Transverse colon (tissue), 4 donors: ENCODE results near the gene TEC. TPM values are rescaled to one million over a fixed set of nuclear protein-coding genes. Genes with fewer than 3 reads are reported as not detected.
"Not testable (repeated sequence)": the region's sequence is repeated elsewhere in the genome, so short reads cannot be mapped to it uniquely, and the experiment has no call there.

ENCODE experiments used
- DNase-seq: peaks from one replicate; pipeline ENCODE4 v3.0.0-alpha.2; 2019
- H3K27ac ChIP-seq, 4 donors: fragments of 200-600 bp; sonication (generic); 2 replicates each; pipeline ENCODE4 v1.5.1; 2016 to 2018; ENCODE audit warnings: inconsistent platforms in 4 of 4
- H3K27me3 ChIP-seq: fragments of 200-600 bp; sonication (generic); 2 replicates; pipeline ENCODE4 v1.5.1; 2017; ENCODE audit warnings: inconsistent platforms
- H3K36me3 ChIP-seq, 4 donors: fragments of 200-600 bp; sonication (generic); 2 replicates each; pipeline ENCODE4 v1.5.1; 2017 to 2019; ENCODE audit warnings: inconsistent platforms in 4 of 4
- H3K4me1 ChIP-seq, 4 donors: fragments of 200-600 bp; sonication (generic); 2 replicates each; pipeline ENCODE4 v1.5.1; 2017 to 2020; ENCODE audit warnings: inconsistent platforms in 4 of 4
- H3K4me3 ChIP-seq, 4 donors: fragments of 200-600 bp; sonication (generic); 1 replicate in 1 of 4; 2 replicates in 3 of 4; pipeline versions ENCODE4 v1.5.1 to v1.6.1; 2017 to 2019; ENCODE audit warnings: inconsistent platforms in 4 of 4
- H3K9me3 ChIP-seq, 2 donors: fragments of 200-600 bp; sonication (generic); 2 replicates each; pipeline ENCODE4 v1.5.1; 2017 to 2019; ENCODE audit warnings: inconsistent platforms in 2 of 2
- EP300 ChIP-seq: sonication (generic); formaldehyde crosslinking; IDR thresholded peaks from one replicate; pipeline ENCODE4 v1.6.1; 2017; ENCODE audit warnings: antibody characterized with exemption, low read depth
- POLR2A ChIP-seq: fragments of 450-650 bp; IDR thresholded peaks from one replicate; pipeline ENCODE4 v1.6.1; 2016; ENCODE audit warnings: antibody characterized with exemption, mild to moderate bottlenecking, moderate library complexity
- POLR2AphosphoS5 ChIP-seq, 3 donors: sonication (generic); formaldehyde crosslinking; IDR thresholded peaks; one replicate each; pipeline ENCODE4 v1.6.1; 2016; ENCODE audit warnings: antibody characterized with exemption in 3 of 3
- WGBS, 2 donors: methylation state at CpG; one replicate each; pipeline ENCODE4 v1.1.5; 2018; ENCODE audit warnings: low coverage in 1 of 2; 5-methylcytosine and 5-hydroxymethylcytosine counted together
- in situ Hi-C, 4 donors: fragments of 200-750 bp; cut with MboI; loops; one replicate each; pipeline versions ENCODE4 v1.15.0 to v1.15.1; 2017; ENCODE audit warnings: low sequenced_read_pairs in 3 of 4, low pct_ligation_motif_present in 1 of 4, low pct_unique_long_range_greater_than_20kb in 1 of 4
- intact Hi-C: fragments of 100-400 bp; cut with DNase I; formaldehyde crosslinking; loops from one replicate; pipeline ENCODE4 v1.15.1; 2023; ENCODE audit warnings: low total_unique reads
- total RNA-seq, 4 donors: library from RNA; depleted of rRNA; stranded (reverse); fragments of >200 nt; gene quantifications; one replicate each; pipeline ENCODE4 v1.1.0, GENCODE V29; 2016
- TF ChIP-seq, protein P1 (sequence below), 5 experiments: fragments of 200-600 bp in 3 of 5; fragments of 450-650 bp in 2 of 5; sonication (generic) in 3 of 5; IDR thresholded peaks; 1 replicate in 2 of 5; 2 replicates in 3 of 5; pipeline ENCODE4 v1.5.1; 2016 to 2017; ENCODE audit warnings: antibody characterized with exemption in 5 of 5, inconsistent platforms in 3 of 5, mild to moderate bottlenecking in 2 of 5, moderate library complexity in 1 of 5

TEC gene
- total RNA-seq, 4 donors from 2014 or later, result 1.2 to 5.1 (median 3.3) TPM

DNA sequence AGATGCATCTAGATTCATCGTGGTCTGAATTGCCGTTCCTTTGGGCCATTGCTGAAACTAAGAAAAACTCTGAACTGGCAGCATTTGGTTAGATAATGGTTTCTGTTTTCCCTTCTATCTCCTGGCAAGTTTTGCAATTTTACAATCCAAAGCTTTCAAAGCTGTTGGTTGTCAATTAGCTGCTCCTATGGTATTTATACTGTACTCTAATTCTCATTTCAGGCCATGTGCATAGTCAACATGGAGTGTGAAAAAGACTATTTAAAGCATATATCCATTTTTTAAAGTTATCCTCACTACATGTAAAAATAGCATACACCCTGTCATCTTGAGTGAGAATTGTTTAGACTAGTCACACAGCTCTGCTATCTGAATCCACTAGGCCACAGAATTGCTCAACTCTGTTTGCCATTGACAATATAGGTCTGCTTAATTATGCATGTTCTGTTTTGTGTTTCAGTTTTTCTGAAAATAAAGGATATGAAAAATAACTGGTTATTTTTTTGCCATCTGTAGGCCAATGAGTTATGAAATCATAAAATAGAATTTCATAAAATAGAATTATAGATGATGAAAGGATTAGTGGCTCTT, 27.7 kb upstream of the TEC start:
- 90 to 100% methylated on average over 2 of the region's 2 CpGs for WGBS, 2 donors
- no peak for TF ChIP-seq POLR2A
- TF ChIP-seq, protein P1, sequence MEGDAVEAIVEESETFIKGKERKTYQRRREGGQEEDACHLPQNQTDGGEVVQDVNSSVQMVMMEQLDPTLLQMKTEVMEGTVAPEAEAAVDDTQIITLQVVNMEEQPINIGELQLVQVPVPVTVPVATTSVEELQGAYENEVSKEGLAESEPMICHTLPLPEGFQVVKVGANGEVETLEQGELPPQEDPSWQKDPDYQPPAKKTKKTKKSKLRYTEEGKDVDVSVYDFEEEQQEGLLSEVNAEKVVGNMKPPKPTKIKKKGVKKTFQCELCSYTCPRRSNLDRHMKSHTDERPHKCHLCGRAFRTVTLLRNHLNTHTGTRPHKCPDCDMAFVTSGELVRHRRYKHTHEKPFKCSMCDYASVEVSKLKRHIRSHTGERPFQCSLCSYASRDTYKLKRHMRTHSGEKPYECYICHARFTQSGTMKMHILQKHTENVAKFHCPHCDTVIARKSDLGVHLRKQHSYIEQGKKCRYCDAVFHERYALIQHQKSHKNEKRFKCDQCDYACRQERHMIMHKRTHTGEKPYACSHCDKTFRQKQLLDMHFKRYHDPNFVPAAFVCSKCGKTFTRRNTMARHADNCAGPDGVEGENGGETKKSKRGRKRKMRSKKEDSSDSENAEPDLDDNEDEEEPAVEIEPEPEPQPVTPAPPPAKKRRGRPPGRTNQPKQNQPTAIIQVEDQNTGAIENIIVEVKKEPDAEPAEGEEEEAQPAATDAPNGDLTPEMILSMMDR (IDR thresholded peaks at IDR 0.05), result no peak
- no peak for TF ChIP-seq POLR2AphosphoS5 (IDR thresholded peaks at IDR 0.05)
- no peak for TF ChIP-seq EP300
- no peak for DNase-seq
- Histone ChIP-seq H3K9me3 (no peaks in the 10 kb centered on the region), H3K27ac (no peak overlapping the region), H3K4me1 (no peaks in the 10 kb centered on the region), H3K36me3 (no peaks in the 10 kb centered on the region), H3K4me3 (no peak overlapping the region), H3K27me3 (no peaks in the 10 kb centered on the region)
- in situ Hi-C loops, result loop anchor here in 1 of 4 donors (10.0 kb wide), 1 partner anchor 163 kb away; the partner anchor contains the start of gene TXK
- intact Hi-C loops, result no loop called here

DNA sequence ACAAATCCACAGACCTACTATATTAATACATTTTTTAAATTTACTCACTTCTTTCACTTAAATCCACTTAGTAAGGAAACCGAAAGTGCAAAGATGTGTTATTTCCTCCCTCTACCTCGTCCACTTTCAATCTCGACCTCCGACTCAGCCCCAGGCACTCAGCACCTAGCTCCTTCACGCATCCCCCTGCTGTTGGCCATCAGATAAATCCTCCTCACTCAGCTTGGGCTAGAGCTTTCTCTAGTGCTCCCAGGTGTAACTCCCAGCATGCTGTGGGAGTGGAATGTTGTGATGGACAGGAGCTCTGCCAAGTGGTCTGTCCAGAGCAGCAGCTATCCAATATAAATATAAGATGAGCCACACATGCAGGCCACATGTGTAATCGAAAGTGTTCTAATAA, 26.7 kb upstream of the TEC start:
- intact Hi-C loops, result no loop called here
- in situ Hi-C loops, result loop anchor here in 1 of 4 donors (10.0 kb wide), 1 partner anchor 162 kb away; the partner anchor contains the start of gene TXK
- Histone ChIP-seq H3K36me3 (no peaks in the 10 kb centered on the region), H3K4me1 (no peaks in the 10 kb centered on the region), H3K27me3 (no peaks in the 10 kb centered on the region), H3K9me3 (no peaks in the 10 kb centered on the region), H3K27ac (no peak overlapping the region), H3K4me3 (no peak overlapping the region)
- TF ChIP-seq POLR2AphosphoS5 (IDR thresholded peaks at IDR 0.05), result no peak
- TF ChIP-seq EP300, result no peak
- TF ChIP-seq POLR2A, result no peak
- TF ChIP-seq, protein P1 (IDR thresholded peaks at IDR 0.05), result no peak
- 65 to 74% methylated on average over 6 of the region's 6 CpGs for WGBS, 2 donors
- no peak for DNase-seq

DNA sequence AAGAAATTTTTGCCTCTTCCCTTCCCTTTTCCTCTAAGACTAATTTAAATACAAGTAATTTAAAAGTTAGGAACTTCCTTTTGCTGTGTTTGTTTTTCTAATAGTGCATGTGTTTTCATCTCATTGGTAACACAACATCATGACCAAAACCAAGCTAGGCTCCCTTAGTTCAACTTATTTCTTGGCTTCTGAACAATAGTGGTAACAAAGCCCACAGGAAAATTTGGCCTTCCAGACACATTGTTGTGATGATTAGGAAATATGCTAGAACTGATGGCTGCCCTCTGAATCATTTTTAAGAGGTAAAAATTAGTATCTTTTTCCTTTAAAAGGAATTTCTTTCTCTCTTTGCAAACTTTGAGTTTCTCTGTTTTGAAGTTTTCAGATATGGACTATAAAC, 25.5 kb upstream of the TEC start:
- no peaks in the 10 kb centered on the region for H3K36me3 ChIP-seq
- no peaks in the 10 kb centered on the region for H3K4me1 ChIP-seq
- intact Hi-C loops, result no loop called here
- no peak for TF ChIP-seq POLR2A
- no peak for TF ChIP-seq EP300
- TF ChIP-seq POLR2AphosphoS5 (IDR thresholded peaks at IDR 0.05), result no peak
- TF ChIP-seq, protein P1 (IDR thresholded peaks at IDR 0.05), result no peak
- no peak for DNase-seq
- H3K9me3 ChIP-seq, result no peaks in the 10 kb centered on the region
- no peaks in the 10 kb centered on the region for H3K27me3 ChIP-seq
- H3K27ac ChIP-seq, result no peak overlapping the region
- H3K4me3 ChIP-seq, result no peak overlapping the region
- in situ Hi-C loops, result loop anchor here in 1 of 4 donors (10.0 kb wide), 1 partner anchor 160 kb away; the partner anchor contains the start of gene TXK

DNA sequence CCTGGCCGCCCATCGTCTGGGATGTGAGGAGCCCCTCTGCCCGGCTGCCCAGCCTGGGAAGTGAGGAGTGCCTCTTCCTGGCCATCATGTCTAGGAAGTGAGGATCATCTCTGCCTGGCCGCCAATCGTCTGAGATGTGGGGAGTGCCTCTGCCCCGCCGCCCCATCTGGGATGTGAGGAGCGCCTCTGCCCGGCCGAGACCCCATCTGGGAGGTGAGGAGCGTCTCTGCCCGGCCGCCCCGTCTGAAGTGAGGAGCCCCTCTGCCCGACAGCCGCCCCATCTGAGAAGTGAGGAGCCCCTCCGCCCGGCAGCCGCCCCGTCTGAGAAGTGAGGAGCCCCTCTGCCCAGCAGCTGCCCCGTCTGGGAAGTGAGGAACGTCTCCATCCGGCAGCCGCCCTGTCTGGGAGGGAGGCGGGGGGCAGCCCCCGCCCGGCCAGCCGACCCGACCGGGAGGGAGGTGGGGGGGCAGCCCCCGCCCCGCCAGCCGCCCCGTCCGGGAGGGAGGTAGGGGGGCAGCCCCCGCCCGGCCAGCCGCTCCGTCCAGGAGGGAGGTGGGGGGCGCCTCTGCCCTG, 22.7 kb upstream of the TEC start:
- H3K9me3 ChIP-seq, DNase-seq, intact Hi-C loops, H3K27ac ChIP-seq, H3K36me3 ChIP-seq, H3K4me3 ChIP-seq, H3K27me3 ChIP-seq, H3K4me1 ChIP-seq: not testable (repeated sequence)
- in situ Hi-C loops, result loop anchor here in 1 of 4 donors (10.0 kb wide), 1 partner anchor 158 kb away; the partner anchor contains the start of gene TXK
- WGBS, 2 donors, result 93% methylated on average over 19 of the region's 40 CpGs; no CpG with 5 or more reads in 1 of the 2 donors
